Measurements from ENCODE around the gene SPIRE2. TPM values are rescaled to one million over a fixed set of nuclear protein-coding genes. Genes with fewer than 3 reads are reported as not detected.

SPIRE2 gene
- total RNA-seq, 2 donors from 2014 or later, result 1.9 to 2.6 TPM

DNA sequence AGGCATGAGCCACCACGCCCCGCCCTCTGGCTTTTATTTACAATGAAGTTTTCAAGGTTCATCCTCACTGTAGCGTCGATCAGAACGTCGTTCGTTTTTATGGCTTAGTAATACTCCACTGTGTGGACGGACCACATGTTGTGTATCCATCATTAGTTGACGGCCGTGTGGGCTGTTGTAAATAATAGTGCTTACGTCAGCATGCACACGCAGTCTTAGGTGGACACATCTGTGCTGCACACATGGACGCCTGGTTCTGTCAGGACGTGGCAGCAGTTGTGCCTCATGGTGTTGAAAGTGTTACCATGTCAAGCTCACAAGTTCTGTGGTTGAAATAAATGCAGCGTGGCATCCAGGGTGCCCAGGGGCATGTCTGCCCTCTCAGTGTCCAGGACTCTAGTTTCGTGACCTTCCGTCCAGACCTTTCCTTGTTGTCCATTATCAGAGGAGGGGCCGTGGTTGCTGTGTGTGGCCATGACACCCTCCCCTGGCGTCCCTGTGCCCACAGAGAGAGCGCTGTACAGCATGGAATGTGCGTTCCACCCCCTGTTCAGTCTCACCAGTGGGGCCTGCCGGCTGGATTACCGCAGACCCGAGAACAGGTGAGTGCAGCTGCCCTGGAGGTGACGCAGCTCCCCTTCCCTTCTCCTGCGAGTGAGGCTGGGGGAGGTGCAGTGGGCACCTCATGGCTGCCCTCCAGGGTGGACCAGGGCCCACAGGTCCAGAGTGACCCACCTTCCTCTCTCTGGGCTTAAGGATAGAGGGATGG lies 67.4 kb downstream of the SPIRE2 start:
- DNase-seq (ENCODE audit: low spot score in 2 of 2) (no peak), ATAC-seq (no peak)
- H3K27ac Mint-ChIP-seq, result no peak overlapping the region
- peaks cover 0 to 6% of the 10 kb centered on the region in 2 donors for H3K36me3 Mint-ChIP-seq
- H3K9me3 Mint-ChIP-seq, result no peaks in the 10 kb centered on the region

DNA sequence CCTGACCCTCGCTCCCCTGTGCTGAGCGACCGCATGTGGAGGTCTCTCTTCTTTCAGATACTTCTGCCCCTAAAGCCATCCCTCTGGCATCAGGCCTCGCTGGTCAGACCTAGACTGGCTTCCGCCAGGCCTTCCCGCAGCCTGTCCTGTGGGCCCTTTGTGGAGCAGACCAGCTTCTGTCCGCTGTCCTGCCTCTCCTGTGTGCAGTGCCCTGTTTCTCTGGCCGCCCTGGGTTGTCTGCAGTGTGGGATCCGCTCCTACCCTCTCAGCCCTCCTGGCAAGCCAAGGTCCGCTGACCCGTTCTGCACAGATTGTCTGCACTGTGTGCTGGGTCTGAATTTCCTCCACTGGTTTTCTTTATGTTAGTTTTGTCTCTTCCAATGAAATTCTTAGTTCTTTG lies 68.9 kb downstream of the SPIRE2 start:
- Mint-ChIP-seq H3K36me3 (peaks cover 0 to 6% of the 10 kb centered on the region in 2 donors), H3K9me3 (no peaks in the 10 kb centered on the region), H3K27ac (no peak overlapping the region)
- DNase-seq (ENCODE audit: low spot score in 2 of 2) (no peak), ATAC-seq (no peak)

DNA sequence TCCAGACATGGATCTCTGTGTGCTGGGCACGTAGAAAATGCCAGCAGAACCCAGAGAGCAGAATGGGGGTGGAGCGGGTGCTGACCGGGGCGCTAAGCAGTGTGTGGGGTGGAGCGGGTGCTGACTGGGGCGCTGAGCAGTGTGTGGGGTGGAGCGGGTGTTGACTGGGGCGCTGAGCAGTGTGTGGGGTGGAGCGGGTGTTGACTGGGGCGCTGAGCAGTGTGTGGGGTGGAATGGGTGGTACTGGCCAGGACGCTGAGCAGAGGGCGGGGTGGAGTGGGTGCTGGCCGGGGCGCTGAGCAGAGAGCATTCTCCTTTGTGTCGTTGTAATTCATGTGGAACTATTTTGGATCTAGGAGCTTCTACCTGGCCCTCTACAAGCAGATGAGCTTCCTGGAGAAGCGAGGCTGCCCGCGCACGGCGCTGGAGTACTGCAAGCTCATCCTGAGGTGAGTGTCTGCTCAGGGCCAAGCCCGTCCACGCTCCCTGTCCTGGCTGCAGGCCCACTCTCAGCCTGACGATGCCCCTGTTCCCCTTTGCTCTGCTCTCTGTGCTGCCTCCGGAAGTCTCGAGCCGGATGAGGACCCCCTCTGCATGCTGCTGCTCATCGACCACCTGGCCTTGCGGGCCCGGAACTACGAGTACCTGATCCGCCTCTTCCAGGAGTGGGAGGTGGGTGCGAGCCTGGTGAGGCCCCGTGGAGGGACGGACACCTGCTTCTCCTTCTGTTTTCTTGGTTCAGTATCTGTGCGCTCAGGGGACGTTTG lies 70.1 kb downstream of the SPIRE2 start:
- ATAC-seq (no peak), DNase-seq (ENCODE audit: low spot score in 2 of 2) (no peak)
- H3K36me3 Mint-ChIP-seq, result peaks cover 0 to 6% of the 10 kb centered on the region in 2 donors
- no peaks in the 10 kb centered on the region for H3K9me3 Mint-ChIP-seq
- H3K27ac Mint-ChIP-seq, result peak overlapping the region; percentile 57

DNA sequence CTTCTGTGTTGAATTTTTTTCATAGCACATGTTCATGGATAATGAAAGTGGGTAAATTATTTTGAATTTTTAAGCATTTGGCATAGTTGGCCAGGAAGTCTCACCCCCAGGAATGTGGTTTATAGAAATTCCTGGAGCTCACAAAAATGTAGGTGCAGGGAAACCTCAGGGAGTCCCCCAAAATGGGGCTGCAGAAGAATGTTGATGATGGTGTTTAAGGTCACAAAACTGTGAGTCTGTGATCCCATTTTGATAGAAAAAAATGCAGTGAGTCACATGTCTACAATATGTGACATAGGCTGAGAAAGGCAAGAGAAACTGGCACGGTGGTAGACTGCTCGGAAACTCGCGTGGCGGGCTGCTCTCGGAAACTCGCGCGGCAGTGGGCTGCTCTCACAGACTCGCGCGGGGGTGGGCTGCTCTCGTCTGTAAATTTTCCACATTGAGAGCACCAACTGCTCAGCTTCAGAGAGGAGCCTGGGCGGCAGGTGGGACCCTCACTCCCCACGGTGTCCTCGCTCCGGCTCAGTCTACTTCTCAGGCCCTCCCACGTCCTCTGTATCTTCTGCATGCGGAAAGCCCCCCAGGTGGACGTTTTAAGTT lies 71.7 kb downstream of the SPIRE2 start:
- DNase-seq (ENCODE audit: low spot score in 2 of 2) (no peak), ATAC-seq (no peak)
- H3K27ac Mint-ChIP-seq, result peak overlapping the region in 1 of 2 donors; percentile 65
- H3K9me3 Mint-ChIP-seq, result no peaks in the 10 kb centered on the region
- peaks cover 0 to 6% of the 10 kb centered on the region in 2 donors for H3K36me3 Mint-ChIP-seq

- Mint-ChIP-seq H3K27ac (peak overlapping the region in 1 of 2 donors; percentile 60), H3K36me3 (peaks cover under 1 to 6% of the 10 kb centered on the region in 2 donors), H3K9me3 (no peaks in the 10 kb centered on the region)
- ATAC-seq, result no peak
- no peak for DNase-seq (ENCODE audit: low spot score in 2 of 2)
These were observed 72.6 kb downstream of the SPIRE2 start for GRCh38 chr16:89900885-89901284.

- no peak for DNase-seq (ENCODE audit: low spot score in 2 of 2)
- no peaks in the 10 kb centered on the region for H3K9me3 Mint-ChIP-seq
- peaks cover 6 to 12% of the 10 kb centered on the region in 2 donors for H3K36me3 Mint-ChIP-seq
- no peak for ATAC-seq
- H3K27ac Mint-ChIP-seq, result no peak overlapping the region
These were observed 74.7 kb downstream of the SPIRE2 start for GRCh38 chr16:89902980-89903379.

DNA sequence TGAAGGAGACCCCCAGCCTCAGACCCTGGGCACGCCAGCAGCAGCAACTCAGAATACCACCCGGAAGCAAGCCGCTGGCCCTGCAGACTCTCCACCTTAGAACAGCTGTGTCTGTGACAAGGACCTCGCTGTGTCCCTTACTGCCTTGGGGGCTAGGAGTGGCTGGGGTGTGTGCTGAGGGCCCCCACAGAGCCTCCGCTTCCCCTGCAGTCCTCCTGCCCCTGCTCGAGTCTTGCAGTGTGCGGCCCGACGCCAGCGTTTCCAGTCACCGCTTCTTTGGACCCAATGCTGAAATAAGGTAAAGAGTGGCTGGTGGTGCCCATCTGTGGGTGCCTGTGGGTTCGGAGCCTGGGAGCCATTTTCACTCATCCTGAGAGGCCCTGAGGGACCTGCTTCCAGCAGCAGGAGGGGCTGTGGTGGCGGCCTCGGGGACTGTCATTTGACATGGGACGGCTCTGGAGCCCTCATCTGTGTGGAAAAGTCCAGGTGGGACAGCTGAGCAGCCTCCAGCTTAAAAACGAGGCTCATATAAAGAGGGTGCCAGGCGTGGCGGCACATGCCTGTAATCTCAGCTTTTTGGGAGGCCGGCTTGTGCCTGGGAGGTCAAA lies 75.7 kb downstream of the SPIRE2 start:
- Mint-ChIP-seq H3K36me3 (peaks cover 1 to 12% of the 10 kb centered on the region in 2 donors), H3K27ac (no peak overlapping the region), H3K9me3 (no peaks in the 10 kb centered on the region)
- DNase-seq (ENCODE audit: low spot score in 2 of 2), result no peak
- ATAC-seq, result no peak

DNA sequence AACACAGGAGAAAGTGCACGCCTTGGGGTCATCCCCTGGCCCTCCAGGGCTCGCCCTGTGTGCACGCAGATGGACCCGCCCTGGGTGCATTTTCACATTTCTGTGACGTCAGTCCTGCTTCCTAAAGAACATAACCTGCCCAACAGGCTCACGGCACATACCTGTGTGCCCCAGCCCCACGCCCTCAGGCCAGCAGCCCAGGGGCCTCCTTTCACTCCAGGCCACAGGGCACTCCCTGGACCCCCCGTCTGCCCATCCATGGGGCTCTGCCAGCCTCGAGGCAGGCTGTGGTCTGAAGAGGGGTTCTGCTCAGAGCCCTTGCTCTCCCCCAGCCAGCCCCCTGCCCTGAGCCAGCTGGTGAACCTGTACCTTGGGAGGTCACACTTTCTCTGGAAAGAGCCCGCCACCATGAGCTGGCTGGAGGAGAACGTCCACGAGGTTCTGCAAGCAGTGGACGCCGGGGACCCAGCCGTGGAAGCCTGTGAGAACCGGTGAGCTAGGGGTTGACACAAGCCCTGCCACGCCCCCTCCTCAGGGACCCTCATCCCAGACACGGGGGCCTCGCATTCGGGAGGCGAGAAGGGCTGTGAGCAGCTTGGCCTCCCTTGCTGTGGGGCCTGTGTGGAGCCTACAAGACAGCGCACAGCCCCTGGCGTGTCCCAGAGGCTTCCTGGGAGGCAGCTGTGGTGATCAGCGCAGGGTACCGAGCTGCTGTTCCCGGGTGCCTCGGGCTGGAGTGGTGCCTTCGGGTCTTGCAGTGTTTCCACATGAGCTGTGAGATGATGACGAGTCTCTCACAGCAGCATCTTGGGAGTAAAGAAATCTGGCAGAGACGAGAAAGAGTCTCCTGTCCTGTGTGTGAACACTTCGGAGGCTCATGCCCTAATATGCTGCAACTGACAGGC lies 76.6 kb downstream of the SPIRE2 start:
- H3K9me3 Mint-ChIP-seq, result no peaks in the 10 kb centered on the region
- no peak for DNase-seq (ENCODE audit: low spot score in 2 of 2)
- H3K27ac Mint-ChIP-seq, result no peak overlapping the region
- H3K36me3 Mint-ChIP-seq, result peaks cover 0 to 12% of the 10 kb centered on the region in 2 donors
- no peak for ATAC-seq

DNA sequence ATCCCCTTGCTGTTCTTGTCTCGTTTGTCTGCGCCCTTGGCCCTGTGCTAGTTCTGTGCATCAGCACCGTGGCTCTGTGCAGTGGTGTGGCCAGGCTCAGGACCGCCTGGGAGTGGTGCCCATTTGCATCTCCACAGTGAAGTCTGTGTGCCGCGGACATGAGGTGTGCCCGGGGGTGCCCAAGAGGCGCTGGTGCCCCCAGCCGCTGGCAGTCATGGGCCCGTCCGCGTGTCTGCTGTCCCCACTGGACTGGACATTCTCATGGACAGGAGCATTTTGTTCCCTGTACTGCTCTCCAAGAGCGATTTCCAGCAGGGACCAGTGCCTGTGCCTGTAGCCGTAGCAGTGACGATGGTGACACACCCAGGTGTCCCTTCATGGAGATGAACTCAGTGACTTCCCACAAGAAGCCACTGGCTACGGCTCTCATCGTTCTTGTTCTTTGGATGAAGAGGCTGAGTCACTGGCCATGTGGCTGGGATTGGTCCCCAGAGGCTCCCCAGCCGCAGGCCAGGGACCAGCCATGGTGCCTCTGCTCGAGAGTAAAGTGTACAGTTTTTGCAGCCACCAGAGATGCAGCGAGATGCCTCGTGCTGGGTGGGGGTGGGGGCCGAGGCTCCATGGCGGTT lies 77.3 kb downstream of the SPIRE2 start:
- peaks cover 0 to 12% of the 10 kb centered on the region in 2 donors for H3K36me3 Mint-ChIP-seq
- H3K27ac Mint-ChIP-seq, result no peak overlapping the region
- ATAC-seq (no peak), DNase-seq (ENCODE audit: low spot score in 2 of 2) (no peak)
- no peaks in the 10 kb centered on the region for H3K9me3 Mint-ChIP-seq

DNA sequence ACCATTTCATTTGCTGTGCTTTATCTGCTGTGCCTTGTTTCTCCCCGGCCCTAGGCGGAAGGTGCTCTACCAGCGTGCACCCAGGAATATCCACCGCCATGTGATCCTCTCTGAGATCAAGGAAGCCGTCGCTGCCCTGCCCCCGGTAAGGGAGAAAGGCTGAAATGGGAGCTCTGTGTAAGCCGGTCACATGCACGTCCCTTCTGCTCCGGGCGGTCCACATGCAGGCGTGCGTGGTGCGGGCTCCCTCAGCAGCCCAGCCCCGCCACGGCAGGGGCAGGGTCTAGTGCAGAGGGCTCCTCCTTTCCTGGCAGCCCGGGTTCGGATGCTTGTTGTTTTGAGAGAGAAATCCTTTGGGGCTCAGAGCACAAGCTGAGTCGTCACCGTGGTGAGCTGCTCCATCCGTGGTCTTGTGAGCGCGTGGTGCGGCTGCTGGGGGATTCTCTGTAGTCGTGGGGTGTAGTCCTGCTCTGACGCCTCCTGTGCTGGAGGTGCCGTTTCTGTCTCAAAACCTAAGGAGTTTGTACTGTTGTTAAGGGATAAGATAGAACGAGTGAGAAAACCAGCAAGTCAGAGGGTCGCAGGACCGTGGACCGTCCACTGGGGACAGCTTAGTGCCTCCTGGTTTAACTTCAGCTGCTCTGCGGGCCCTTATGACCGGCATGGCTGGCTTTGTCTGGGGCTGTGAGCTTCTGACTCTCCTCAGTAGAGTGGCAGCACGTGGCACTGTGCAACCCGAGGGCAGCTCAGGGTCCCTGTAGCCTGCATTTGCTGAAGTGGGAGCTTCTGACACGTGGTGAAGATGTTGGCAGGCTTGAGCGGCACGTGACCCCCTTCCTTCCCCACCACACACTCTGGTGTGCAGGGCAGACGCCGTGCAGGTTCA lies 78.1 kb downstream of the SPIRE2 start:
- ATAC-seq, result no peak
- DNase-seq (ENCODE audit: low spot score in 2 of 2), result no peak
- no peaks in the 10 kb centered on the region for H3K9me3 Mint-ChIP-seq
- H3K27ac Mint-ChIP-seq, result no peak overlapping the region
- peaks cover 0 to 15% of the 10 kb centered on the region in 2 donors for H3K36me3 Mint-ChIP-seq

DNA sequence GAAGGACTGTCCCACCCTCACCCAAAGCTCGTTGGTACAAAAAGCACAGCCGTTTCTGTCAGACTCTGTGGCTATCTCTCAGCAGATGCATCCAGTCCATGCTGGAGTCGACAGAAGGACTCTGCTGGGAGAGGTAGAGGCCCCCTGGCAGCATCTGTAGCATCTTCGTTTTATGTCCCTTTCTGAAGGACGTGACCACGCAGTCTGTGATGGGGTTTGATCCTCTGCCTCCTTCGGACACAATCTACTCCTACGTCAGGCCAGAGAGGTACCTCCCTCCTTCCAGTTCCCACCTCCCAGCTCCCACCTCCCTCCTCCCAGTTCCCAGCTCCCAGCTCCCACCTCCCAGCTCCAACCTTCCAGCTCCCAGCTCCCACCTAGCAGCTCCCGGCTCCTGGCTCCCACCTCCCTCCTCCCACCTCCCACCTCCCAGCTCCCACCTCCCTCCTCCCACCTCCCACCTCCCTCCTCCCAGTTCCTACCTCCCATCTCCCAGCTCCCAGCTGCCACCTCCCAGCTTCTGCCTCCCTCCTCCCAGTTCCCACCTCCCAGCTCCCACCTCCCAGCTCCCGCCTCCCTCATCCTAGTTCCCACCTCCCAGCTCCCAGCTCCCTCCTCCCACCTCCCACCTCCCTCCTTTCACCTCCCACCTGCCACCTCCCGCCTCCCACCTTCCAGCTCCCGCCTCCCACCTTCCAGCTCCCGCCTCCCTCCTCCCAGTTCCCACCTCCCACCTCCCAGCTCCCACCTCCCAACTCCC lies 79.0 kb downstream of the SPIRE2 start:
- Mint-ChIP-seq H3K9me3 (no peaks in the 10 kb centered on the region), H3K36me3 (peaks cover 0 to 16% of the 10 kb centered on the region in 2 donors), H3K27ac (no peak overlapping the region)
- ATAC-seq, result no peak
- DNase-seq (ENCODE audit: low spot score in 2 of 2), result no peak

DNA sequence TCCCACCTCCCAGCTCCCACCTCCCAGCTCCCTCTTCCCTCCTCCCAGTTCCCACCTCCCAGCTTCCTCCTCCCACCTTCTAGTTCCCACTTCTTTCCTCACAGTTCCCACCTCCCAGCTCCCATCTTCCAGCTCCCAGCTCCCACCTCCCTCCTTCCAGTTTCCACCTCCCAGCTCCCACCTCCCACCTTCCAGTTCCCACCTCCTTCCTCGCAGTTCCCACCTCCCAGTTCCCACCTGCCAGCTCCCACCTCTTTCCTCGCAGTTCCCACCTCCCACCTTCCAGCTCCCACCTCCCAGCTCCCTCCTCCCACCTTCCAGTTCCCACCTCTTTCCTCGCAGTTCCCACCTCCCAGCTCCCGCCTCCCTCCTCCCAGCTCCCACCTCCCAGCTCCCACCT lies 80.0 kb downstream of the SPIRE2 start:
- ATAC-seq, result no peak
- Mint-ChIP-seq H3K9me3 (no peaks in the 10 kb centered on the region), H3K27ac (no peak overlapping the region), H3K36me3 (peaks cover 0 to 16% of the 10 kb centered on the region in 2 donors)
- DNase-seq (ENCODE audit: low spot score in 2 of 2), result no peak

- no peaks in the 10 kb centered on the region for H3K9me3 Mint-ChIP-seq
- peaks cover 4 to 16% of the 10 kb centered on the region in 2 donors for H3K36me3 Mint-ChIP-seq
- ATAC-seq (peak; percentile 83), DNase-seq (ENCODE audit: low spot score in 2 of 2) (peak in 1 of 2 donors; percentile 76)
- H3K27ac Mint-ChIP-seq, result no peak overlapping the region
These were observed 81.8 kb downstream of the SPIRE2 start for GRCh38 chr16:89909777-89910716.

Measured in activated naive CD4-positive, alpha-beta T cell treated with anti-CD3 and anti-CD28 coated beads, Interleukin-2, amount 50 U/mL, for 72 hours (primary cell).